ENCODE measurements around the gene CABYR.

DNA sequence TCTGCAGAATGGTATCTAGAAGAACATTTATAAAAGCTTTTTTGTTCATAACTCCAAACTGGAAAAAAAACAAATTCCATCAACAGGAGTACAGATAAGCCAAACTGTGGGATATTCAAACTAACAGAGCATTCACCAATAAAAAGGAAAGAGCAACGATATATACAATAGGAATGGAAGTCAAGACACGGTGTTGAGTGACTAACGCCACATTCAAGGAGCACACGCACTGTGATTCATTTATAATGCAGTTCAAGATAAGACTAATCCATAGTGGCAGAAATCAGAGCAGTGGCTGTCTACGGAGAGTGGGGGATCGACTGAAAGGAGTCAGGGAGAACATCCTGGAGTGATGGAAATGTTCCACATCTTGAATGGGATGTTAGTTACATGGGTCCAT, 70.7 kb downstream of the CABYR start:
- TF ChIP-seq GATA3 (IDR thresholded peaks at IDR 0.05; ENCODE audit: low read depth, low read length) (no peak), GATA2 (IDR thresholded peaks at IDR 0.05; ENCODE audit: low read depth, low read length) (no peak)

Data from SH-SY5Y (cell line).